ENCODE results near the gene SPNS2.

- TF ChIP-seq CTCF (IDR thresholded peaks at IDR 0.05), result no peak
- no peak for TF ChIP-seq EZH2 (IDR thresholded peaks at IDR 0.05)
Measured at GRCh38 chr17:4556996-4557395, 58.3 kb downstream of the SPNS2 start.

Data from neural progenitor cell (in vitro differentiated cells).